Liver (tissue), 3 donors: ENCODE results near the gene ZNF138.

Source experiments
- CTCF ChIP-seq: fragments of 150-350 bp; IDR thresholded peaks from 2 replicates; pipeline ENCODE4 v1.5.1; 2017; ENCODE audit warnings: improper control_type of control experiment, low read depth, low read length; ENCODE audit not compliant: missing input control
- EGR1 ChIP-seq, 2 donors: IDR thresholded peaks; 2 replicates each; pipeline ENCODE4 v1.6.1; 2016 to 2018; ENCODE audit warnings: antibody characterized with exemption in 2 of 2, low read depth in 2 of 2
- GABPA ChIP-seq, 2 donors: IDR thresholded peaks in 1 of 2; conservative IDR thresholded peaks in 1 of 2; 2 replicates each; pipeline ENCODE4 v1.6.1; 2016; ENCODE audit warnings: antibody characterized with exemption in 2 of 2, mild to moderate bottlenecking in 1 of 2, moderate library complexity in 1 of 2
- MAX ChIP-seq: IDR thresholded peaks from 2 replicates; pipeline ENCODE4 v1.6.1; 2016; ENCODE audit warnings: antibody characterized with exemption
- RAD21 ChIP-seq, 2 donors: IDR thresholded peaks; 2 replicates each; pipeline ENCODE4 v1.6.1; 2016; ENCODE audit warnings: antibody characterized with exemption in 2 of 2, mild to moderate bottlenecking in 2 of 2
- TAF1 ChIP-seq: conservative IDR thresholded peaks from 2 replicates; pipeline ENCODE4 v1.6.1; 2016; ENCODE audit warnings: antibody characterized with exemption, mild to moderate bottlenecking
- TF ChIP-seq, protein P1 (sequence below): IDR thresholded peaks from 2 replicates; pipeline ENCODE4 v1.6.1; 2016; ENCODE audit warnings: antibody characterized with exemption, mild to moderate bottlenecking
- TF ChIP-seq, protein P2 (sequence below): IDR thresholded peaks from 2 replicates; pipeline ENCODE4 v1.6.1; 2016; ENCODE audit warnings: antibody characterized with exemption
- donor health status: healthy.
- donor health status: healthy.

GRCh38 chr7:64869121-64869725 is 75.0 kb downstream of the ZNF138 start:
- TF ChIP-seq, protein P1, sequence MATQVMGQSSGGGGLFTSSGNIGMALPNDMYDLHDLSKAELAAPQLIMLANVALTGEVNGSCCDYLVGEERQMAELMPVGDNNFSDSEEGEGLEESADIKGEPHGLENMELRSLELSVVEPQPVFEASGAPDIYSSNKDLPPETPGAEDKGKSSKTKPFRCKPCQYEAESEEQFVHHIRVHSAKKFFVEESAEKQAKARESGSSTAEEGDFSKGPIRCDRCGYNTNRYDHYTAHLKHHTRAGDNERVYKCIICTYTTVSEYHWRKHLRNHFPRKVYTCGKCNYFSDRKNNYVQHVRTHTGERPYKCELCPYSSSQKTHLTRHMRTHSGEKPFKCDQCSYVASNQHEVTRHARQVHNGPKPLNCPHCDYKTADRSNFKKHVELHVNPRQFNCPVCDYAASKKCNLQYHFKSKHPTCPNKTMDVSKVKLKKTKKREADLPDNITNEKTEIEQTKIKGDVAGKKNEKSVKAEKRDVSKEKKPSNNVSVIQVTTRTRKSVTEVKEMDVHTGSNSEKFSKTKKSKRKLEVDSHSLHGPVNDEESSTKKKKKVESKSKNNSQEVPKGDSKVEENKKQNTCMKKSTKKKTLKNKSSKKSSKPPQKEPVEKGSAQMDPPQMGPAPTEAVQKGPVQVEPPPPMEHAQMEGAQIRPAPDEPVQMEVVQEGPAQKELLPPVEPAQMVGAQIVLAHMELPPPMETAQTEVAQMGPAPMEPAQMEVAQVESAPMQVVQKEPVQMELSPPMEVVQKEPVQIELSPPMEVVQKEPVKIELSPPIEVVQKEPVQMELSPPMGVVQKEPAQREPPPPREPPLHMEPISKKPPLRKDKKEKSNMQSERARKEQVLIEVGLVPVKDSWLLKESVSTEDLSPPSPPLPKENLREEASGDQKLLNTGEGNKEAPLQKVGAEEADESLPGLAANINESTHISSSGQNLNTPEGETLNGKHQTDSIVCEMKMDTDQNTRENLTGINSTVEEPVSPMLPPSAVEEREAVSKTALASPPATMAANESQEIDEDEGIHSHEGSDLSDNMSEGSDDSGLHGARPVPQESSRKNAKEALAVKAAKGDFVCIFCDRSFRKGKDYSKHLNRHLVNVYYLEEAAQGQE: no peak
- TF ChIP-seq CTCF (no peak), GABPA (IDR thresholded peaks at IDR 0.05 in 1 of 2, conservative IDR thresholded peaks at IDR 0.05 in 1 of 2) (no peak), RAD21 (IDR thresholded peaks at IDR 0.05) (no peak), TAF1 (no peak), MAX (no peak), EGR1 (IDR thresholded peaks at IDR 0.05; ENCODE audit: low read depth in 2 of 2) (no peak)
- TF ChIP-seq, protein P2, sequence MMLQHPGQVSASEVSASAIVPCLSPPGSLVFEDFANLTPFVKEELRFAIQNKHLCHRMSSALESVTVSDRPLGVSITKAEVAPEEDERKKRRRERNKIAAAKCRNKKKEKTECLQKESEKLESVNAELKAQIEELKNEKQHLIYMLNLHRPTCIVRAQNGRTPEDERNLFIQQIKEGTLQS: no peak
